Activated effector memory CD4-positive, alpha-beta T cell treated with anti-CD3 and anti-CD28 coated beads, Interleukin-2, amount 50 U/mL, for 16 hours (primary cell): ENCODE data around the gene VWA7.

ENCODE experiments used
- DNase-seq: peaks from one replicate; pipeline ENCODE4 v3.0.0-alpha.2; 2020

Gene VWA7

GRCh38 chr6:31727717-31728671, 49.1 kb downstream of the VWA7 start:
- DNase-seq, result no peak

- DNase-seq, result no peak
These were observed 50.0 kb downstream of the VWA7 start for GRCh38 chr6:31727034-31727716.

- DNase-seq, result no peak
These were observed 51.4 kb downstream of the VWA7 start for GRCh38 chr6:31725502-31726350.

- DNase-seq, result no peak
These were observed 53.0 kb downstream of the VWA7 start for GRCh38 chr6:31723980-31724691.

GRCh38 chr6:31723245-31723979, 53.7 kb downstream of the VWA7 start, which contains the start of gene MPIG6B:
TSS of gene MPIG6B (plus strand) at chr6:31723373. CDS start at chr6:31723384, 11 bp downstream.
- no peak for DNase-seq

- DNase-seq, result no peak
These were observed 55.0 kb downstream of the VWA7 start for GRCh38 chr6:31722173-31722572.

- no peak for DNase-seq
These were observed 55.6 kb downstream of the VWA7 start, which contains the start of gene LY6G6C for GRCh38 chr6:31721351-31722020. TSS of gene LY6G6C (minus strand) at chr6:31721746. CDS start at chr6:31721679, 67 bp downstream.

GRCh38 chr6:31720196-31720770, 56.8 kb downstream of the VWA7 start:
- DNase-seq, result no peak

- no peak for DNase-seq
These were observed 58.1 kb downstream of the VWA7 start for GRCh38 chr6:31719001-31719400.

- no peak for DNase-seq
These were observed 58.9 kb downstream of the VWA7 start for GRCh38 chr6:31718265-31718664.

GRCh38 chr6:31717499-31718222, 59.5 kb downstream of the VWA7 start:
- no peak for DNase-seq
